Activated T-cell treated with anti-CD3 and anti-CD28 coated beads for 1 hour (primary cell): ENCODE results near the gene PARD6G.
"Not testable (repeated sequence)": the region's sequence is repeated elsewhere in the genome, so short reads cannot be mapped to it uniquely, and the experiment has no call there.

Source experiments
- DNase-seq: peaks from one replicate; pipeline ENCODE4 v3.0.0-alpha.2; 2020; ENCODE audit warnings: low read depth

The PARD6G gene

DNA sequence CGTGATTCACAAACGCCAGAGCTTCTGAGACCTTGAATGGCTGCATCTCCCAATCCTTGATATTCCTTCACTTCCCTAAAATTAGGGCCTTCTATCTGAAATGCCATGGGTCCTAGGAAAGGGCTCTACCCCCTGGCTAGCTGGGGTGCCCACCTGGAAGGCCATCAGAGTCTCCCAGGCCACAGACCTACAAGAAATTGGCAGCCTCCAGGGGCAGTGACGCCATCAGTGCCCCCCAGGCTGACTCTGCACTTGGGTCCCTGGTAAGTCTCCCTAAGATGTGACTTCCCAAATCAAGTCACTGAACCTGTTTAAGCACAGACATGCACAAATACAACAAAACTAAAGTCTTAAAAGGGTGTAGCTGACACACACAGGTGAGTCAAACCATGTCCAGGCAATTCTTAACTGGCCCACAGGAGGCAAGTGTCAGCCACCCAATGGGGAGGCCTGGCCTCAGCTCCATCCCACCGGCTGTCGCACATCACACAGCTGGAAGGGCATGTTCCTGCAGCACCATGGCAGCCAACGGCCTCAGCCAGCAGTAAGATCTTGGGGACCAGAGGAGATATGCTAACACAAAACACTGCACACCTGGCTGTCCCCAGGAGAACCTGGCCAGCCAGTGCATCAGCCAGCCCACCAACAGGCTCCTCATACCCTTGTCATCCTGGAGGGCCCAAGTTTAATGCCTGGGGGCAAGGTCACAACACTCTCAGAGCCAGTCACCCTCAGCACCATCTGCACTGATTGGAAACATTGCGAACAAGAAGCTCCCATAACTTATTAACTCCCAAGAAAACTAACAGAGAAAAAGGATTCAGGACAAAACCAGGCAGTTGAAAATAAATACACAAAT, 5.2 kb downstream of the PARD6G start:
- no peak for DNase-seq

DNA sequence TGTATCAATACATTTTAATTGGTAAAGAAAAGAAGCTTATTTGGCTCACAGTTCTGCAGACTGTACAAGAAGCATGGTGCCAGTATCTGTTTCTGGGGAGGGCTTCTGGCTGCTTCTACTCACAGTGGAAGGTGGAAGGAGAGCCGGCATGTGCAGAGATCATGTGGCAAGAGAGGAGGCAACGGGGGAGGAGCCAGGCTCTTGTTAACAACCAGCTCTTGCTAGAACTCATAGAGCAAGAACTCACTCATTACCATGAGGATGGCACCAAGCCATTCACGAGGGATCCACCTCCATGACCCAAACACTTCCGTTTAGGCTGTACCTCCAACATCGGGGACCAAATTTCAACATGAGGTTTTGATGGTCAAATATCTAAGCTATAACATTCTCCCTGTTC, 7.5 kb downstream of the PARD6G start:
- no peak for DNase-seq

DNA sequence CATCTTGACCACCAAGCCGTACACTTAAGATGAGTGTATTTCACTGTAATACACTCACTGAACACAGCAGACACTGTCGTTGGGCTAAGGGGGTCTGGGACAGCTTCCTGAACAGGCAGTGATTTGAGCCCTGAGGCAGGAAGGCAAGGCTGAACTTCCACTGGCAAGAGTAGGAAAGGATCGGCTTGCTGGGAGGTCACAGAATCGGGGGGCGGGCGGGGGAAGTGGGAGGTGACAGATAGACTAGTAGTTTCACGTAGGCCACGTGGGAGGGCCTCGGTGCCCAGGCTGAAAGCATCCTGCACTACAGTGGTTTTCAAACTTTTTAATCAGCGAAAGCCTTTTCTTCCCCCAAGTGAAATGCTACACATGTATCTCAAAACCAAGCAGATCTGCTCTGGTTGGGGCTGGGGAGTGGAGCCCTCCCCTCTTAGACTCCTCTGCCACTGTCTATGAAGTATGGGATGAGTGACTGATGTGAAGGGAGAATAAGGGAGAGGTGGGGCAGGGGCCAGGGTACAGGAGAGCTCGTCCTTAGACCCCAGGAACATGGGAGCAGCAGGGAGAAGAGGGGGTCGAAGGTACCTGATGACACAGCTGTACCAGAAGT, 8.6 kb downstream of the PARD6G start:
- no peak for DNase-seq

DNA sequence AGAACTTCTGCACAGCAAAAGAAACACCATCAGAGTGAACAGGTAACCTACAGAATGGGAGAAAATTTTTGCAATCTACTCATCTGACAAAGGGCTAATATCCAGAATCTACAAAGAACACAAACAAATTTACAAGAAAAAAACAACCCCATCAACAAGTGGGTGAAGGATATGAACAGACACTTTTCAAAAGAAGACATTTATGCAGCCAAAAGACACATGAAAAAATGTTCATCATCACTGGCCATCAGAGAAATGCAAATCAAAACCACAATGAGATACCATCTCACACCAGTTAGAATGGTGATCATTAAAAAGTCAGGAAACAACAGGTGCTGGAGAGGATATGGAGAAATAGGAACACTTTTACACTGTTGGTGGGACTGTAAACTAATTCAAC, 9.8 kb downstream of the PARD6G start:
- DNase-seq = not testable (repeated sequence)

DNA sequence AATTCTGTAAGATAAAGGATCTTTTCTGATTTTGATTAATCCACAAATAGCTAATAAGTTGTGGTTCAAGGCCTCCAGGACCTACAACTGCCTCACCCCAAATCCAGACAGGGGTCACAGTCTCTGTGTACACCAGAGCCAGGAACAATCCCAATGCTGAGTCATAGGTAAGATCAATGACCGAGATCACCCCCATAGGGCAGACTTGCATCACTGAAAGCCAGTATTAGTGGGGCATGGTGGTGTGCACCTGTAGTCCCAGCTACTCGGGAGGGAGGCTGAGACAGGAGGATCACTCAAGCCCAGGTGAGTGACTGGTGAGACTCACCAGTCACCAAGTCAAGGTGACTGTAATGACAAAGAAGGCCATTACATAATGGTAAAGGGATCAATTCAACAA, 12.9 kb downstream of the PARD6G start:
- no peak for DNase-seq

DNA sequence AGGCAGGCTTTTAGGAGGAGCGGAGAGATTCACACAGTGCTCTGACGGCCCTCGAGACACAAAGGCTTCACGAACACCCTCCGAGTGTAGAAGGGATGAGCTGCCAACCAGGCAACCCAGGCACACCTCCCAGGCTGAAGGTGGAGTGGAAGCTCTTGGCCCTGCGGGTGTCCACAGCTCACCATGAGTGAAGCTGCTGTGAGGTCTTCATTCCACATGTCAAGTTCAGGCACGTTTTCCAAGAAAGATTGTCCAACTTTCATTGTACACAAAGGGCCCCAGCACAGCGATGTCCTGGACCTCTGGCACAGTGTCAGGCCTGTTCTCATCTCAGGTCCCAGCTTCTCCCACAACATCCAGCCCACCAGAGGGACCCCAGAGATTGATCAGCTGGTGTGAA, 13.4 kb downstream of the PARD6G start:
- no peak for DNase-seq

DNA sequence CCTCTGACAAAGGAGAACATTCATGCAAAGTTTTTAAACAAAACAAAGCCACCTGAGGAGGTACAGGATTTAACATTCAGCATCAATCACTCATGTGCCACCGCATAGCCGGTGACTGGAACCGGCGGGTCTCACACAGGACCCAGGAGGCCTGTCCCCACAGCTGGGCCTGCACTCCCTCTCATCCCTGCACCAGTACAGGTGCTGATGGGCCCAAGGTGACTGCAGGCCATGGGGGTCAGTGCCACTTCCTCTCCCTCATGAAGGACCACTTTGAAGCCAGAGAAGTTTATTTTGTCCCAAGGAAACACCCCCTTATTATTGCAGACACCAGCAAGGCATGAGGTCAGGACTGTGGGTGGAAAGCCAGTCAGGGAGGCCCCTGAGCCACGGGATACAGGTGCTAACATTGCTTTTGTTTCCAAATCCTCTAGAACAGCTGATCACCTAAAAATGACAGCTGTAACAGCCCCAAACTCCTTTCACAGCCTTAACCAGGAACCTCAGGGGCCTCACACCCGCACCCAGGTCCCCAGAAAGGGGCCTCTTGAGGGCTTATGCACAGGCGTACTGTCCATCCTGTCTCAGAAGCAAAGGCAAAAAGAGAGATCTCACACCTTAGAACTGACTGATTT, 14.0 kb downstream of the PARD6G start:
- no peak for DNase-seq

DNA sequence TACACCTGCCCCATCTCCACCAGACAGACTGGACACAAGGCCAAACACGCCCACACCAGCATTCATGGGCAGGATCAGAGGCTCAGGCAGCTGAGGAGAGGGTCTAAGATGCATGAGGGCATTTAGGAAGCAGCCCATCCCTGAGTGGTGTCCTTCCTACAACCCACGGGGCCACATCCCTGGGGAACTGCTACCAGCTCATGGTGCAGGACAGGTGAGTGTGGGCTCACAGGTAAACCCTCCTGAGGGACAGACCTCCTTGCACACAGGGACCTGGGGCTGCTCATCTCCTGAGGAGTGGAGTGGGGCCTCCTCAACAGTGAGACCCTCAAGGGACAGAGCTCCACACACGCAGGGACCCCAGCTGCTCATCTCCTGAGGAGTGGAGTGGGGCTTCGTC, 14.6 kb downstream of the PARD6G start:
- no peak for DNase-seq

DNA sequence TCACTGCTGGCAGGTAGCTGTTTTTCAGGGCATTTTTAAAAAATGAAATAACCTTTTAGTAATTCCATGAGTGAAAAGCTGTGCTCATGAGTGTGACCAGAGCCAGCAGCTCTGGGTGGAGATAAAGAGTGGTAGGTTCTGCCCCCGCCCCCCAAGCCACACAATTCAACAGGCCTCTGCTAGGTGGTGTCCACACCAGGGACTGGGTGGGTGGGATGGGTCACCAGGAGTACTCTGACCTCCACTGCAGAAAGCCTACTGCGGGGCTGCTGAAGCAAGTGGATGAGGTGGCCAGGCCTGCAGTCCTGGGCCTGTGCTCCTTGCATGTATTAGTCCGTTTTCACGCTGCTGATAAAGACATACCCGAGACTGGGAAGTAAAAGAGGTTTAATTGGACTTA, 15.3 kb downstream of the PARD6G start:
- DNase-seq = no peak

DNA sequence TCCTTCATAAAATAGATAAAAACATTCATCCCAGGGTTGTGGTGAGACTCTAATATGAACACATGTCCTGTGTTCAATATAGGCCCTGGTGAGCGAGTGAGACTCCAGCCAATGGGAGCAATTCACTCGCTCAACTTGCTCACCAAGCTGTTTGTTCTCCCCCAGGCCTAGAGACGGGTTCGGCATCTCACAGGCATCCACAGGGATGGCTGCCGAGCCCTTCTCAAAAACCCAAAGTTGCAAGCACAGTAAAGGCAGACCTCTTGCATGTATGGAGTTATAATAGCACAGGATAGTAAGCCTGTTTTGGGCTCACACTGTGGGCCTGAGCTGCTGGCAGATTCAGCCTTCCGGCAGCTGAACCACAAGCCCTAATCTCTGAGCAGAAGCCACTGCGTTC, 15.7 kb downstream of the PARD6G start:
- no peak for DNase-seq

DNA sequence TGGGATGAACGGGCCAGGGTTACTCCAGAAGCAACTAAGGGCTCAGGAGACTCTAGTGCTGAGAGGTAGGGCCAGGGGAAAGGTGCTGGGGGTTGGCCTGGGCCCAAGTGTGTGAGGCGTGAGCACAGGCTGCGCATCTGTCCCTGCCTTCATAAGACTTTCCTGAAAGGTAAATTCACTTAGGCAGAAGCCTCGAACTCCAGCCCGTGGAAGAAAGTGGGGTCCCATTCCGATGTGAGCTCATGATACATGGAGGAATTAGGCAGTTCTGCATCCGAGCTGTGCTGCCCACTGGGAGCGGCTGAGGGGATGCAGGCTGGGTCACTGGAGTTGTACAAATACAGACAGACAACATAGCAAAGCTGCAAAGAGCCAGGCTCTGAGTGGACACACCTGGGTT, 16.2 kb downstream of the PARD6G start:
- no peak for DNase-seq

DNA sequence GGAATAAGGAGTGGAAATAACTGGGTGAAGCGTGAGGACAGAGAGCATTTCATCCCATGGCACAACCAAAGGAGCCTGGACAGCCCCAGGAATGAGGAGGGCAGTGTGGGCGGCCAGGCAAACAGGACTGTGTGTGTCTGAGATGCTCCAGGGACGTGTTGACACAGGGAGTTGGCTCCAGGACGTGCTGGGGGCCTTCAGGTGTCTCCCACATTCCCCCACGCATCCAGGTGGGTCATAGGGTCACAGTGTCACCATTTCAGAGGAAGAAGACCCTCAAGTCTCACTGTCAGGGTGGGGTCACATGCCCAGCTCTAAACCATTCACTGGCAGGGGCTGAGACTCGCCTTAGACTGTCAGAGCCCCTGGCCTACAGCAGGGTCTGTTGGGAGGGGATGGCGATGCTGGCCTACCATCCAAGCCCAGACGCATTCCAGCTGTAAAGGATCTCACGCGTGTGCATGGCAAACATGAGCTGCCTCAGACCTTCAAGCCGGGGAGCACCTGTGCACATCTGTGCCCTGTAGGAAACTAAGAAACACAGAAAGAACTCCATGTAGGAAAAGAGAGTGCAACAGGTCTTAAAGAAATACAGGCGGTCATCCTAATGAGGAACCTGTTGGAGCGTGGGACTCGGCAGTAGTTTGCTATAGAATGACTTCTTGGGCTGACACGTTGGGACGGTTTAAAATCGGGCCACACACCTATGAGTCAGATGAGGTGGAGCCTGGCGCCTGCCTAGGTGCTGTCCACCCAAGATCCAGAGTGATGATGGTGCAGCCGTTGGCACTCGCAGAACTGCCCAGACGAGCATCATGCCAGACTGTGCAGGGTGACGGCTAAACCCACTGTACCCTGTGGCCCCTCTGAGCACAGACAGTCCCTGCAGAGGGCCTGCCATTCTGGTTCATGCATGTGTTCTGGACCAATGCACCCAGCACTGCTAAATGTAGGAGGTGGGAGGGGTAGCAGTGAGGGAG, 17.3 kb downstream of the PARD6G start:
- DNase-seq = no peak

DNA sequence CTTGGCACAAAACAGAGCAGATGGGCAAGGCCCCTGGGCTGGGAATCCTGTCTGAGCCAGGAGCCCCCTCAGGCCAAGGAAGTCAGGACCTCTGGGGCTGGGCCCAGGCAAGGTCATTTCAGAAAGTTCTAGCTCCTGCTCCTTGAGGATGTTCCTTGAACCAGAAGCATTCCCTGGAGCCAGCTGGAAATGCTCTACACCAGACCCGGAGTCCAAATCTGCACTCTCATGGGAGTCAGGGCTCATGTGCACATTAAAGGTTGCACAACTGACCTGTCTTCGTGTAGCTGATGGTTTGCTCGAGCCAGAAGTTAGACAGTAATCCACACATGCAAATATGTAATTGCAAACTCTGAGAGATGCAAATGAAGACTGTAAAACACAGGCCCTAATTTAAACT, 18.0 kb downstream of the PARD6G start:
- no peak for DNase-seq

DNA sequence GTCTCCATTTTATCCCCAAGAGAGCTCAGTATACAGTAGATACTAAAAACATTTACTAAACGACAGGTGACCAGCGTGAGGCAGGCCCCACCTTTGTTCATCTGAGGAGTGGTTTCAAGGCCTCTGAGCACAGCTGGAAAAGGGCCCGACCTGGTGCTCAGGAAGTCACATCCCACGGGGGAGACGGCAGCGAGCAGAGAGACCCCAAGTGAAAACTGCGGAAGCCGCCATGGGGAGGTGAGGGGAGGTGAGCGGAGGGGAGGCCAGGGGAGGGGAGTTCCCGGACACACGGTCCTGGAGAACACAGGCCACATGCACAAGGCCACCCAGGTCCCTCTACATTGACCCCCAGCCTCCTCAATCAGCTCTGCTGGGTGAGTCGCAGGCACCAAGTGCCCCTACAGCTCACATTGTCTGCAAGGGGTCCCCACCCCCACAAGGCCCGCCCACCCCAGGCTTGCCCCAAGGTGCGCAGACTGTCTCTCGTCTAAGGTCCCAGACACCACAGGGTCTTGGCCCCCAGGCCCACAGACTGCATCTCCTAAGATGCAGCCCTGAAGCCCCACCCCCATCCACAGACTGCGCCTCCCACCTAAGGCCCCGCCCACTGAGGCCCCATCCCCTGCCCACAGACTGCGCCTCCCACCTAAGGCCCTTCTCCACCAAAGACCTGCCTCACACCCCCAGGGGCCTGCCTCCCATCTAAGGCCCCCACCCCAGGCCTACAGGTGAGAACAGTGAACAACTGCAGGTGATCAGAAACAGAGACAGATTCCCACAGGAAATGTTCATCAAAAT, 19.1 kb downstream of the PARD6G start:
- no peak for DNase-seq

DNA sequence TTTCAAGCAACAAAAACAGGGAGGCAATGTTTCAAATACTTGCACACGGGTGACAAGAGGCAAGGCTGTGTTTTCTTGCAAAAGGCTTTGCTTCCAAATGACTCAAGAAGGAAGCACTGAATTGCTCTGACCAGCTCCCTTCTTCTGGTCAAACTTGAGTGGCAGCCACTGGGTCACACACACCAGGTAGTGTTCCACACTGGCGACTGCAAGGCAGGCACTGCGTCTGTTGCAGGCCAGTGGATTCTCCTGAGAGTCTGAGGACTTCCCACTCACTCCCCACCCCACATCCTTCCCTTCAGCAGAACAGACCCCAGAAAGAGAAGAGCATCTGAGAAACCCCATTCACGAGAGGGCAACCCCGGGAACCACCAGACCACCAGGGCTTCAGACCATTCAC, 19.8 kb downstream of the PARD6G start:
- DNase-seq = no peak

DNA sequence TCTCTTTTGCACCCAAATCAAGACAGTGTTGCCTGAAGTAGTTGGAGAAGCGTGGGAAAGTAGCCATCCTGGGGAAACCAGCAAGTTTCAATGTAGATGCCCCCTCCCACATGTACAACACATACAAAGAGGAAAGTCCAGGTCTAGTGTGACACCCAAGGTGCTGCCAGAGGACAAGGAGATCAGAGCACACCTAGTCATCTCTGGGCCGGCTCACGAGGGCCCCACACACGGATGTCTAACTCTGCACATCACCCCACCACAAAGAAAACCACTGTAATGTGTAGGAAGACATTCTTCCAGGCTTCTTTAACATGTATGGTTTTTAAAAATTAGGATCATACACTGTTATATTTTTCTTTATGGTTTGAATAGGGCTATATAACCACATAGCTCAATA, 21.6 kb downstream of the PARD6G start:
- no peak for DNase-seq

DNA sequence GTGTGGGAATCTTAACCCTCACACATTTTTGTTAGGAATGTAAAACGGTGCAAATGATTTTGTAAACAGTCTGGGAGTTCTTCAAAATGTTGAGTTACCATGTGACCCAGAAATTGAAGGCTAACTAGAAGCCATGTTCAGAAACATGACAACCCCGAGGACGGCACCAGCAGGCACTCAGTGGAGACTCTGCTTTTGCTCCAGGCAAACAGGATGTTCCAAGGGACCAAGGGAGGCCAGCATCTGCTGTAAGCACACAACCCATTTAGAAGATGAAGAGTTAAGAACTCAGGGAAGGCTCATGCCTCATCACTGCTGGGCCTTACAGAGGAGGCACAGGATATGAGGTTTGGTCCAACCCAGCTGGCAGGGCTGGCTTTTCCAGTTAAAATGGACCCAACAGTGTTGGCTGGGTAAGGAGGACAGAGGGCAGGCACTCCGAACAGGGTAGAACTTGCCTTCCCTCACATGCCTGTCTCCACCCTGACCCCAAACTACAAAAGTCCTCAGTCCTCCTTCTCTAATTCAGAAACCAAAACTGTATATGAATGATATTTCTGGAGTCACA, 23.6 kb downstream of the PARD6G start:
- no peak for DNase-seq

DNA sequence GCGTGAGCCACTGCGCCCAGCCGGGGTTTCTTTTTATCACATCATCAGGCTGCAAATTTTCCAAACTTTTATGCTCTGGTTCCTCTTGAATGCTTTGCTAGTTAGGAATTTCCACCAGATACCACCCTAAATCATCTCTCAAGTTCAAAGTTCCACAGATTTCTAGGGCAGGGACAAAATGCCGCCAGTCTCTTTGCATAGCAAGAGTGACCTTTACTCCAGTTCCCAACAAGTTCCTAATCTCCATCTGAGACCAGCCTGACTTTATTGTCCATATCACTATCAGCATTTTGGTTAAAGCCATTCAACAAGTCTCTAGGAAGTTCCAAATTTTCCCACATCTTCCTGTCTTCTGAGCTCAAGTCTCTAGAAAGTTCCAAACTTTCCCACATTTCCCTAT, 27.8 kb downstream of the PARD6G start:
- DNase-seq = not testable (repeated sequence)

DNA sequence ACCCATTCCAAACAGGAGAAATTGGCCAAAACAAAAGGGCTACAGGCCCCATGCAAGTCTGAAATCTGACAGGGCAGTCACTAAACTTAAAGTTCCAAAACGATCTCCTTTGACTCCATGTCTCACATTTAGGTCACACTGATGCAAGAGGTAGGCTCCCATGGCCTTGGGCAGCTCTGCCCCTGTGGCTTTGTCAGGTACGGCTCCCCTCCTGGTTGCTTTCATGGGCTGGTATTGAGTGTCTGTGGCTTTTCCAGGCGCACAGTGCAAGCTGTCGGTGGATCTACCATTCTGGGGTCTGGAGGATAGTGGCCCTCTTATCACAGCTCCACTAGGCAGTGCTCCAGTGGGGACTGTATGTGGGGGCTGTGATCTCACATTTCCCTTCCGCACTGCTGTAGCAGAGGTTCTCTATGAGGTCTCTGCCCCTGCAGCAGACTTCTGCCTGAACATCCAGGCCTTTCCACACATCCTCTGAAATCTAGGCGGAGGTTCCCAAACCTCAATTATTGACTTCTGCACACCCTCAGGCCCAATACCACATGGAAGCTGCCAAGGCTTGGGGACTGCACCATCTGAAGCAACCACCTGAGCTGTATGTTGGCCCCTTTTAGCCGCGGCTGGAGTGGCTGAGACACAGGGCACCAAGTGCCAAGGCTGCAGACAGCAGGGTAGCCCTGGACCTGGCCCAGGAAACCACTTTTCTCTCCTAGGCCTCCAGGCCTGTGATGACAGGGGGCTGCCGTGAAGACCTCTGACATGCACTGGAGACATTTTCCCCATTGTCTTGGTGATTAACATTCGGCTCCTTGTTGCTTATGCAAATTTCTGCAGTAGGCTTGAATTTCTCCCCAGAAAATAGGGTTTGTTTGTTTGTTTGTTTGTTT, 28.7 kb downstream of the PARD6G start:
- DNase-seq = no peak

DNA sequence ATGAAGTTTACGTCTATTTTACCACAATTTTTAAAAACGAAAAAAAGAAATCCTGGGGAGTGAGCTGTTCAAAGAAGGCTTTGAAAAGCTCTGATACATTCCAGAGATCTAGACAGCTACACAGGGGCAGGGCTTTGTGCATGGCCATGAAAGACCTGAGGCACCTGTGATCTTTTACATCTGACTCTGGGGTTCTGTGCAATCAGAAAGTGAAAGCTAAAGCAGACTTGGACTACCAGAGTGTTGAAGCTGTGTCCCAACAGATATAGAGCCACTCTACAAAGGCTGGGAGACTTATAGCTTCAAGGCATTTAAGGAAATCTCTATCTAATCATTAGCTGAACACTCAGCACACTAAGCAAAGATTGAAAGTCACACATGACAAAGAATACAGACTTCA, 34.1 kb downstream of the PARD6G start:
- no peak for DNase-seq
